Caco-2 (cell line): ENCODE results near the gene CDADC1. TPM values are rescaled to one million over a fixed set of nuclear protein-coding genes. Genes with fewer than 3 reads are reported as not detected.
"Not testable (repeated sequence)": the region's sequence is repeated elsewhere in the genome, so short reads cannot be mapped to it uniquely, and the experiment has no call there.

ENCODE experiments used
- BruUV-seq: library from RNA; stranded (reverse); fragments of 400-500 nt; replicated peaks from 2 replicates; lab custom pipeline; 2021; lab: Mats Ljungman, UMichigan
- CTCF ChIA-PET: fragments of 300-600 bp; sonication (Branson Sonifier 250); formaldehyde crosslinking; loops from one replicate; lab custom pipeline; 2022; ENCODE audit warnings: antibody characterized with exemption; lab: Charles Lee
- POLR2A ChIA-PET: fragments of 300-600 bp; sonication (Branson Sonifier 250); formaldehyde crosslinking; loops from one replicate; lab custom pipeline; 2022; ENCODE audit warnings: antibody characterized with exemption; lab: Charles Lee
- DNase-seq, 2 experiments: peaks; one replicate each; pipeline versions ENCODE4 v3.0.0 to v3.0.0-alpha.2; 2020 to 2022
- H3K27me3 ChIP-seq: replicated peaks from 2 replicates; pipeline ENCODE4 v1.6.0; 2011; ENCODE audit warnings: low read length; ENCODE audit not compliant: control insufficient read depth, insufficient read depth
- H3K36me3 ChIP-seq: 2 replicates; pipeline ENCODE4 v1.5.1; 2011; ENCODE audit warnings: low read length; ENCODE audit not compliant: control insufficient read depth, insufficient read depth
- H3K4me1 ChIP-seq: fragments of 250-450 bp; sonication (Bioruptor Pico); 2 replicates; pipeline ENCODE4 v1.5.1; 2020; ENCODE audit warnings: mild to moderate bottlenecking
- H3K4me3 ChIP-seq: 2 replicates; pipeline ENCODE4 v1.5.1; 2011; ENCODE audit warnings: low read depth, mild to moderate bottlenecking, control low read depth, low read length
- H3K9me3 ChIP-seq: fragments of 250-450 bp; sonication (Bioruptor Pico); 2 replicates; pipeline ENCODE4 v1.5.1; 2020; ENCODE audit warnings: mild to moderate bottlenecking, moderate library complexity
- H3K27ac Mint-ChIP-seq: one replicate; pipeline ENCODE4 v1.8.0; 2022; ENCODE audit warnings: mixed read lengths; ENCODE audit not compliant: unreplicated experiment
- H3K27me3 Mint-ChIP-seq: one replicate; pipeline ENCODE4 v1.8.0; 2022; ENCODE audit warnings: mixed read lengths; ENCODE audit not compliant: insufficient read depth, unreplicated experiment
- H3K36me3 Mint-ChIP-seq: one replicate; pipeline ENCODE4 v1.8.0; 2022; ENCODE audit warnings: mild to moderate bottlenecking, mixed read lengths; ENCODE audit not compliant: insufficient read depth, unreplicated experiment
- H3K4me1 Mint-ChIP-seq: one replicate; pipeline ENCODE4 v1.8.0; 2022; ENCODE audit warnings: low read depth, mixed read lengths; ENCODE audit not compliant: unreplicated experiment
- H3K4me3 Mint-ChIP-seq: one replicate; pipeline ENCODE4 v1.8.0; 2022; ENCODE audit warnings: mild to moderate bottlenecking, moderate library complexity, mixed read lengths; ENCODE audit not compliant: unreplicated experiment
- H3K9me3 Mint-ChIP-seq: one replicate; pipeline ENCODE4 v1.8.0; 2022; ENCODE audit warnings: mixed read lengths; ENCODE audit not compliant: unreplicated experiment
- CTCF ChIP-seq, 2 experiments: fragments of 200-600 bp in 1 of 2; IDR thresholded peaks; 1 replicate in 1 of 2; 2 replicates in 1 of 2; pipeline versions ENCODE4 v1.5.1 to v1.8.0; 2011 to 2022; ENCODE audit warnings: antibody characterized with exemption in 1 of 2, control low read depth in 1 of 2, inconsistent platforms in 1 of 2, low read depth in 1 of 2, low read length in 1 of 2, mild to moderate bottlenecking in 1 of 2, moderate library complexity in 1 of 2; ENCODE audit not compliant: insufficient read depth in 1 of 2, severe bottlenecking in 1 of 2, unreplicated experiment in 1 of 2
- intact Hi-C: fragments of 100-400 bp; cut with micrococcal nuclease; formaldehyde crosslinking; loops from one replicate; pipeline ENCODE4 v1.10.0; 2022; ENCODE audit not compliant: unreplicated experiment
- total RNA-seq: library from RNA; stranded (reverse); gene quantifications from 2 replicates; pipeline ENCODE4 v1.2.3, GENCODE V29; 2022

CDADC1 gene
- total RNA-seq, 1 experiment from 2014 or later, result 14.4 TPM

- DNase-seq, result no peak
- Mint-ChIP-seq H3K4me1 (peaks cover 10% of the 10 kb centered on the region), H3K36me3 (peaks cover 44% of the 10 kb centered on the region), H3K27ac (no peak overlapping the region), H3K27me3 (no peaks in the 10 kb centered on the region), H3K9me3 (no peaks in the 10 kb centered on the region), H3K4me3 (no peak overlapping the region)
- no TSS peak for BruUV-seq
- intact Hi-C loops, result no loop called here
- Histone ChIP-seq H3K27me3 (no peaks in the 10 kb centered on the region), H3K9me3 (no peaks in the 10 kb centered on the region), H3K36me3 (no peaks in the 10 kb centered on the region), H3K4me1 (peaks cover 8% of the 10 kb centered on the region), H3K4me3 (no peak overlapping the region)
- ChIA-PET POLR2A (no interaction called here), CTCF (no interaction called here)
- no peak for TF ChIP-seq CTCF (IDR thresholded peaks at IDR 0.05; ENCODE audit: insufficient read depth in 1 of 2, low read depth in 1 of 2, low read length in 1 of 2, severe bottlenecking in 1 of 2, unreplicated experiment in 1 of 2)
These were observed 78.6 kb downstream of the CDADC1 start for GRCh38 chr13:49326222-49326917.

GRCh38 chr13:49327145-49327544 is 79.4 kb downstream of the CDADC1 start:
- intact Hi-C loops, result not testable (repeated sequence)

GRCh38 chr13:49329831-49330545 is 82.3 kb downstream of the CDADC1 start:
- no TSS peak for BruUV-seq
- H3K36me3 Mint-ChIP-seq, result peaks cover 46% of the 10 kb centered on the region
- peaks cover 27% of the 10 kb centered on the region for H3K4me1 Mint-ChIP-seq
- no peaks in the 10 kb centered on the region for H3K36me3 ChIP-seq
- no peaks in the 10 kb centered on the region for H3K27me3 Mint-ChIP-seq
- intact Hi-C loops, result no loop called here
- TF ChIP-seq CTCF (IDR thresholded peaks at IDR 0.05; ENCODE audit: insufficient read depth in 1 of 2, low read depth in 1 of 2, low read length in 1 of 2, severe bottlenecking in 1 of 2, unreplicated experiment in 1 of 2), result no peak
- no peaks in the 10 kb centered on the region for H3K27me3 ChIP-seq
- H3K4me1 ChIP-seq, result peaks cover 21% of the 10 kb centered on the region
- no peak overlapping the region for H3K4me3 ChIP-seq
- ChIA-PET POLR2A (interaction anchor here (0.7 kb wide), 1 partner anchor 16 kb away, joined by 3 read pairs; no protein-coding TSS in a partner anchor), CTCF (no interaction called here)
- peaks cover 13% of the 10 kb centered on the region for H3K9me3 Mint-ChIP-seq
- no peak overlapping the region for H3K4me3 Mint-ChIP-seq
- DNase-seq, result peak in 1 of 2 experiments; percentile 32
- H3K9me3 ChIP-seq, result no peaks in the 10 kb centered on the region
- H3K27ac Mint-ChIP-seq, result peak overlapping the region; percentile 37

More at GRCh38 chr13:49327145-49327544, 79.4 kb downstream of the CDADC1 start:
- H3K36me3 ChIP-seq, H3K4me1 Mint-ChIP-seq, H3K4me3 Mint-ChIP-seq, CTCF ChIA-PET, H3K9me3 Mint-ChIP-seq, H3K4me3 ChIP-seq, H3K27me3 ChIP-seq, DNase-seq, H3K27ac Mint-ChIP-seq, H3K27me3 Mint-ChIP-seq, H3K4me1 ChIP-seq, H3K9me3 ChIP-seq, BruUV-seq, POLR2A ChIA-PET: not testable (repeated sequence)
- H3K36me3 Mint-ChIP-seq, result peaks cover 44% of the 10 kb centered on the region
